Type B pancreatic cell (in vitro differentiated cells): Measurements from ENCODE around the gene ERLIN1. TPM values are rescaled to one million over a fixed set of nuclear protein-coding genes. Genes with fewer than 3 reads are reported as not detected.

Source experiments
- DNase-seq: peaks from one replicate; pipeline ENCODE4 v3.0.0; 2021; ENCODE audit warnings: mixed read lengths; ENCODE audit not compliant: unreplicated experiment; ENCODE audit errors: extremely low spot score
- H3K27ac Mint-ChIP-seq: 2 replicates; pipeline ENCODE4 v1.8.0; 2021; ENCODE audit warnings: mild to moderate bottlenecking, mixed read lengths
- H3K27me3 Mint-ChIP-seq: 2 replicates; pipeline ENCODE4 v1.8.0; 2021; ENCODE audit warnings: mixed read lengths
- H3K36me3 Mint-ChIP-seq: 2 replicates; pipeline ENCODE4 v1.8.0; 2021; ENCODE audit warnings: mixed read lengths
- H3K4me1 Mint-ChIP-seq: one replicate; pipeline ENCODE4 v1.8.0; 2021; ENCODE audit warnings: mixed read lengths; ENCODE audit not compliant: unreplicated experiment
- H3K4me3 Mint-ChIP-seq: 2 replicates; pipeline ENCODE4 v1.8.0; 2021; ENCODE audit warnings: mild to moderate bottlenecking, mixed read lengths
- H3K9me3 Mint-ChIP-seq: 2 replicates; pipeline ENCODE4 v1.8.0; 2021; ENCODE audit warnings: mixed read lengths
- long read RNA-seq: library from polyadenylated mRNA; unstranded; transcript quantifications from one replicate; pipeline ENCODE4 v2.0.0, GENCODE V29; 2020
- total RNA-seq: library from RNA; stranded (reverse); gene quantifications from 2 replicates; pipeline ENCODE4 v1.2.1, GENCODE V29; 2021; ENCODE audit warnings: low replicate concordance
- TF ChIP-seq, protein P1 (sequence below): fragments of 200-600 bp; sonication (generic); conservative IDR thresholded peaks from 2 replicates; pipeline ENCODE4 v1.5.0; 2021; ENCODE audit warnings: antibody characterized with exemption, mild to moderate bottlenecking

Gene ERLIN1
- 28.6 and 37.1 TPM in 2 replicates for total RNA-seq
- long read RNA-seq, full-length matches to known transcripts, result 32 of 85 reads
- long read RNA-seq, partial matches to known transcripts, result 6 of 85 reads
- long read RNA-seq, other reads (novel, unspliced or antisense), result 47 of 85 reads

DNA sequence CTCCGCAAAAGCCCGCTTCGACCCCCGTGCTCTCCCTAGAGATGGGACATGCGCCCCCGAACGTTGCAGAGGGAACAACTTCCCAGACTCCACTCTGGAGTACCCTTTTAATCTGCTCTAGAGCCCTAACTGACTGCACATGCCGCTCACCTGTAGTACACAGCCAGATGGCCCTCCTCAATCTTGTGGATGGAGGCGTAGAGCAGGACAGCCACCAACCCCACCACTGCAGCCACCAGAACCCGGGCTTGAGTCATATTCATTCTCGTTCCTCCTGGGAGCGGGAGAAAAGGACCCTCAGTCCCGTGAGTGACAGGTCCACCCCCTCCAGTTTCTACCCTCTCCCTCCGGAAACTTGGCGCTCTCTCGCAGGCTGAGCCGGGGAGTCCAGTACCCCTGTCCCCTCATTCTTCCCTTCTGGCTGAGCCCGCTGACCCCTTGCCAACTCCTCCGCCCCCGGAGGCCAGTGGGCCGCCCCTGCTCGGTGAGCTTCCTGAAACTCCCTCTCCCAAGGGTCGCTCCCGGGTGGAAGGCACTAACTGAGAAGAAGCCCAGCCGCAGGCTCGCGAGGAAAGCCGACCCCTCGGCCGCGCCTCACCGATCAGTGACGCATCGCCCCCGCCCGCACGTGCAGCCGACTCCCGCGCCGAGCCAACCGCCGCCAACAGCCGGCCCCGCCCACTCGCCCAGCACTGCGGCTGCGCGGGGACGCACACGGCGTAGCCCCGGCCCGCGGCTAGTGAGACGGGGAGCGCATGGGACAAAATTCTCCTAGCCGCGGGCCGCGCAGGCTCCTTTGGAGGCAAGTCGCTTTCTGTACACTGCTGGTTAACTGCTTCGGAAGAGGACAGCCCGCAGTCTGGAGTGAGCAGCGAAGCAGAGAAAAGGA, at the start of gene ERLIN1:
TSS of gene ERLIN1 (minus strand) at position 666 of the 889 bp plus-strand sequence. CDS start at position 263, 403 bp downstream.
- Mint-ChIP-seq H3K36me3 (peaks cover 15% of the 10 kb centered on the region), H3K4me1 (peaks cover 28% of the 10 kb centered on the region), H3K4me3 (peak within 1 kb of the TSS; percentile 96), H3K27ac (peak within 1 kb of the TSS; percentile 91), H3K27me3 (no peaks in the 10 kb centered on the region), H3K9me3 (no peaks in the 10 kb centered on the region)
- TF ChIP-seq, protein P1, sequence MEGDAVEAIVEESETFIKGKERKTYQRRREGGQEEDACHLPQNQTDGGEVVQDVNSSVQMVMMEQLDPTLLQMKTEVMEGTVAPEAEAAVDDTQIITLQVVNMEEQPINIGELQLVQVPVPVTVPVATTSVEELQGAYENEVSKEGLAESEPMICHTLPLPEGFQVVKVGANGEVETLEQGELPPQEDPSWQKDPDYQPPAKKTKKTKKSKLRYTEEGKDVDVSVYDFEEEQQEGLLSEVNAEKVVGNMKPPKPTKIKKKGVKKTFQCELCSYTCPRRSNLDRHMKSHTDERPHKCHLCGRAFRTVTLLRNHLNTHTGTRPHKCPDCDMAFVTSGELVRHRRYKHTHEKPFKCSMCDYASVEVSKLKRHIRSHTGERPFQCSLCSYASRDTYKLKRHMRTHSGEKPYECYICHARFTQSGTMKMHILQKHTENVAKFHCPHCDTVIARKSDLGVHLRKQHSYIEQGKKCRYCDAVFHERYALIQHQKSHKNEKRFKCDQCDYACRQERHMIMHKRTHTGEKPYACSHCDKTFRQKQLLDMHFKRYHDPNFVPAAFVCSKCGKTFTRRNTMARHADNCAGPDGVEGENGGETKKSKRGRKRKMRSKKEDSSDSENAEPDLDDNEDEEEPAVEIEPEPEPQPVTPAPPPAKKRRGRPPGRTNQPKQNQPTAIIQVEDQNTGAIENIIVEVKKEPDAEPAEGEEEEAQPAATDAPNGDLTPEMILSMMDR, result peak; percentile 17
- peak; percentile 96 for DNase-seq

- DNase-seq, result no peak
- Mint-ChIP-seq H3K27ac (no peak overlapping the region), H3K9me3 (no peaks in the 10 kb centered on the region), H3K27me3 (no peaks in the 10 kb centered on the region), H3K4me3 (no peak overlapping the region), H3K4me1 (peaks cover 23% of the 10 kb centered on the region), H3K36me3 (peaks cover 8% of the 10 kb centered on the region)
- TF ChIP-seq, protein P1, result no peak
Observed at GRCh38 chr10:100232101-100232500, 46.3 kb upstream of the ERLIN1 start.

DNA sequence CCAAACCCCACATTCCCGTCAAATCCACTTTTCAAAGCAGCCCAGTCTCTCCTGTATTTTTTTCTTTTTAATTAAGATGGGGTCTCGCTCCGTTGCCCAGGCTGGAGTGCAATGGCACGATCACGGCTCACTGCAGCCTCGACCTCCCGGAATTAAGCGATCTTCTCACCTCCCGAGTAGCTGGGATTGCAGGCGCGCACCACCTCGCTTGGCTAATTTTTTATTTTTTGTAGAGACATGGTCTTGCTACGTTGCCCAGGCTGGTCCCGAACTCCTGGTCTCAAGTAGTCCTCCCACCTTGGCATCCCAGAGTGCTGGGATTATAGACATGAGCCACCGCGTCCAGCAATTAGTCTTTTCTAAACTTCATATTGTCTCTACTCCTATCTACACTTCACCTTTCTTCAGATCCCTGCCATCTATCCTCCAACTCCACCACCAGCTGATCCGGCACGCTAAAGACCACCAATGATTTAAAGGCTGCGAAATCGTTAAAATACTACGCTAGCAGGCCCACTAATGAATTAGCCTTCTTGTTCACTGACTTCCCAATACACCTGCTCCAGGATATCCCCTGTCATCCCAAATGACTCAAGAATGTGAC, 44.1 kb upstream of the ERLIN1 start:
- Mint-ChIP-seq H3K27ac (peak overlapping the region; percentile 91), H3K36me3 (peaks cover 17% of the 10 kb centered on the region), H3K4me1 (peaks cover 23% of the 10 kb centered on the region), H3K9me3 (no peaks in the 10 kb centered on the region), H3K27me3 (no peaks in the 10 kb centered on the region), H3K4me3 (peak overlapping the region; percentile 96)
- TF ChIP-seq, protein P1, result no peak
- DNase-seq, result no peak

DNA sequence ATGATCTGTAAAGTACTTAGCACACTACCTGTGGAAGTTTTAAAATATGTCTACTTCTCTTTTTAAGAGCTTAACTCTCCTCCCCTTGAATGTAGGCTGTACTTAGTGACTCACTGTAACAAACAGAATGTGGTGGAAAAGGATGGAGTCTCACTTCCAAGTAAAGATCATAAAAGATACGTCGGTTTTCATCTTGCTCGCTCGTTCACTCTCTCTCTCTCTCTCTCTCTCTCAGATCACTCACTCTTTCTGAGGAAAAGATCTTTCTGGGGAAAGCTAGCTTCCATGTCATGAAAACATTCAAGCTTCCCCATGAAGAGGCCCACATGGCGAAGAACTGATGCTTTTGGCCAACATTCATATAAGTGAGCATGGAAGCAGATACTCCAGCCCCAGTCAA, 38.0 kb upstream of the ERLIN1 start:
- no peaks in the 10 kb centered on the region for H3K9me3 Mint-ChIP-seq
- no peak overlapping the region for H3K4me3 Mint-ChIP-seq
- H3K4me1 Mint-ChIP-seq, result peaks cover 11% of the 10 kb centered on the region
- peaks cover 20% of the 10 kb centered on the region for H3K36me3 Mint-ChIP-seq
- no peak for DNase-seq
- no peak overlapping the region for H3K27ac Mint-ChIP-seq
- TF ChIP-seq, protein P1, result no peak
- H3K27me3 Mint-ChIP-seq, result no peaks in the 10 kb centered on the region

GRCh38 chr10:100222529-100222928, 36.7 kb upstream of the ERLIN1 start:
- Mint-ChIP-seq H3K36me3 (peaks cover 24% of the 10 kb centered on the region), H3K27ac (no peak overlapping the region), H3K27me3 (no peaks in the 10 kb centered on the region), H3K4me3 (no peak overlapping the region), H3K4me1 (peaks cover 3% of the 10 kb centered on the region), H3K9me3 (no peaks in the 10 kb centered on the region)
- no peak for DNase-seq
- TF ChIP-seq, protein P1, result no peak
